ENCODE data around the gene KISS1.

KISS1 gene

DNA sequence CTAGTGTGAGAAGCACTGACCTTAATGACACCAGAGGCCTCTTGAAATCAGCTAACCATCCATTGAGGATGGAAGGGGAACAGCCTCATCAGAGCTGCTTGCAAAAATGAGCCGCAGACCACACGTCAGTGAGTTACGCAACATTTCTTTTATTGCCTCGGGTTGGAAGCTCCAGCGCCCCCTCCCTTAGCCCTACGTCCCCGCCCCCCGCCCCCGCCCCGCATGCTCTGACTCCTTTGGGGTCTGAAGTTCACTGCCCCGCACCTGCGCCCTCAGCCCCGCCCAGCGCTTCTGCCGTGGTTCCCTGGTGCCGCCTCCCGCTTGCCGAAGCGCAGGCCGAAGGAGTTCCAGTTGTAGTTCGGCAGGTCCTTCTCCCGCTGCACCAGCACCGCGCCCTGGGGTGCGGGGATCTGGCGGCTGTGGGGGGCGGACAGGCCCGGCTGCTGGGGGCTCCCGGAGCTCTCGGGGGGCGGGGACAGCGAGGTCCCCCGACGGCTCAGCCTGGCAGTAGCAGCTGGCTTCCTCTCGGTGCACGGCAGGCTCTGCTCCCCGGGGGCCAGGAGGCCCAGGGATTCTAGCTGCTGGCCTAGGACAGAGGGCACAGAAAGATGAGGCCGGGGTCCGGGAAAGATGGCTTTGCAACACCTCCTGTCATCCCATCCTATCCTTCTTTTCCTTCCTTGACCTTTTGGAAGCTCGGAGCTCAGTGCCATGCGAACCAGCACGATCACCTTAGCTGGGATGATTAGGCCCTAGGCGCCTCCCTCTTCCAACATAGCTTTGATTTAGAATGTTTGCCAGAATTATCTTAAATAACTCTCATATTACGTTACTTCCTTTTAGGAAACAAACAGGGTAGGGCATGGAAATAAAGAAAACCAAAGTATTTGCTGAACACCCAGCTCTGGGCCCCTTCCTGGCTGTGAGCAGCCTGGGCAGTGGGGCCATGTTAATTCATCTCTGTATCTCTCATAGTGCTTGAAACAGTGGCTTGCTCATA lies 5.8 kb downstream of the KISS1 start:
- no peak for DNase-seq

DNA sequence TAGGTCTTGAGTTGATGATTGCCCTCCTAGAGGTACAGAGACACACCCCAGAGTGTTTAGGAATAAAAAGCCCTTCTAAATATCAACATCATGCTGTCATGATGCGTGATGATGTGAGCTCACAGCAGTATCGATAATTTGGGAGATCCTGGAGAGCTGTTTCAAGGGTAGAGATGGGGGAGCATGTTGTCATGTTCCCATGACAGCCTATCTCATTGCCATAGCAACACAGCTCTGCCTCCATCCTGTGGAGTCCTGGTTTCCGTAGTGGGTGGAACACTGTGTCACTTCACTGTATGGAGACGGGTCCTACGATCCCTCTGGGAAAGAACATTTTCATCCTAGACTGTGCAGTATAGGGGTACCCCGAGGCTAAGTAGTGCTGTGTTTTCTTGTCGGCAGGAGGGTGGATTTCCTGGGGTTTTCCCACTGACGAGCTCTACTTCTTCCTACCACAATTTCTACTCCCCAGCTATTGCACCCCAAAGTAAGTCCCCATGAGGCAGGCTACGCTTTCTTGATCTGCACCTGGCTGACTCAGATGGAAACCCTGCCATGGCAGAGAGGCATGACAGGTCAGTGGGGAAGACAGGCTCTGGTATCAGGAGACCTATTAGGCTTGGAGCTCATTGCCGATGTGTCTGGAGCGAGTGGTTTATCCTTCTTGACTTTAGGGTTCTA lies 7.2 kb downstream of the KISS1 start:
- no peak for DNase-seq

DNA sequence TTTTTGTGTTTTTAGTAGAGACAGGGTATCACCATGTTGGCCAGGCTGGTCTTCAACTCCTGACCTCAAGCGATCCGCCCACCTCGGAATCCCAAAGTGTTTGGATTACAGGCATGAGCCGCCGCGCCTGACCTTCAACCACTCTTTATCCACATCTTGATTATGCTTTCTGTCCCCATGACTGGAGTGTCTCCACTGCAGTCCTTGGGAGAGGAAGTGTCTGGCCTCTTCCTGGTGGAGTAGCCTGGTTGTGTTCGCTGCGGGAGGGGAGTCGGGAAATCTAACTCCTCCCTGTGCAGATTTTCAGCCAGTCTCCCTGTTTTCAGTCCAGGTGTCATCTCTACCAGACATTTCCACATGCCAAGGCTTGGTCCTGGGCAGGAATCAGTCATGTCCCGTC lies 9.7 kb downstream of the KISS1 start:
- DNase-seq, result no peak

DNA sequence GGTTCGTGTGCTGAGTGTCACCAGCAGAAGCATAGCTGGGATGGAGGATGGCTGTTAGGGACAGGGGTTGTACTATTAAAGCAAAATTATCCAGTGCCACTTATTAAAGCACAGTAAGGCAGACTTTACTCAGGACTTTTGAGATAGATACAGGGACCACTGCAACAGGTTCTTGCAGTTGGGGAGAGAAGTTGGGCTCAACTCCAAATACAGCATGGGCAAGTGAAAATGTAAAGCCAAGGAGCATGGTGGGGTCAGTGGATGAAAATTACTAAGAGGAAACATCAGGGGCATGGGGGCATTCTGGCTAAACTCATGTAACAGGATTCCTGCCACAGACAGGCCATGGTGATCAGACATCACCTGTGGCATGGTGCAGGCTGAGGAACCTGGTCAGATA lies 15.2 kb downstream of the KISS1 start:
- DNase-seq, result no peak

DNA sequence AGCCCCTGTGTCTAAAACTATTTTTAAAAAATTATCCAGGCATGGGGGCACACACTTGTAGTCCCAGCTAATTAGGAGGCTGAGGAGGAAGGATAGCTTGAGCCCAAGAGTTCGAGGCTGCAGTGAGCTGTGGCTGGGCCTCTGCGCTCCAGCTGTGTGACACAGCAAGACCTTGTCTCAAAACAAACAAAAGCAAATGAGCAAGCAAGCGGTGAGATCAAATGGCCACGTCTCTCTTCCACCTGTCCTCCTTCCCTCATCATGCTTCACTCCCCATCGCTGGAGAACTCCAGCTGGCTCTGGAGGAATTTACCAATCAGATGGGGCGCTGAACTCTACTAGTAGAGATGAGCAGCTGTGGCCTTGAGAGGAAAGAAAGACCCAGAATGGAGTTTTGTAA lies 16.2 kb downstream of the KISS1 start:
- DNase-seq, result no peak

DNA sequence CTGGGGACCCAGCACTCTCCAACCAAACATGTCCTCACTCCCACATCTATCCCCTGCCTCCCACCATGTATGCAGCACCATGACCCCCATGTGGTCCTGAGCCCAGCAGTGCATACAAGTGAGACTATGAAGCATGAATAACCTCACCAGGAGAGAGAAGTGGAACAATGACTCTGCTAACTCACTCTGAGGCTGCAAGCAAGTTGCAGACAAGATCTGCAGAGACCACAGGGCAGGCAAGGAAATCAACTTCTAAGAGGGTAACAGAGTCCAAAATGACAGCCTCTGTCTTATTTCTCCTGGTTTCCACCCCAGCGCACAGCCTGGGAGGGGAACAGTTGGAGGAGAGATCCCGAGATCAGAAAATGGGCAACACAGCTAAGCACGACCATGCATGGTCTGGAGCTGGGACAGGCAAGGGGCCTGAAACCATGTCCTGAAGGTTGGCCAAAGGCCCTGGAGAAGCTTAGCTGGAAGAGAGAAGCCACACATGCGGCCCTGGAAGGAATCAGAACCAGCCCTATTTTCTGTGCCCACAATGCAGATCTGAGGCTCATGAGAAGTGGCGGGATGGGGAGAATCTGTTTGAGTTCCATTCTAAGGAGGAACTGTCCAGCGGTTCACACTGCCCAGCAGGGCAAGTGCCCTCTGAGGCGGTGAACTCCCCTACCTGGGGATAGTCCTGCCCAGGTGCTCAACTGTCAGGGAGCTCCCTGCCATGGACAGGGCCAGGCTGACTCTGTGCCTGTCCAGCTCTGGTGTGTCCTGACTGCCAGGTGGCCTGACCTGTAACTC lies 17.6 kb downstream of the KISS1 start:
- no peak for DNase-seq

DNA sequence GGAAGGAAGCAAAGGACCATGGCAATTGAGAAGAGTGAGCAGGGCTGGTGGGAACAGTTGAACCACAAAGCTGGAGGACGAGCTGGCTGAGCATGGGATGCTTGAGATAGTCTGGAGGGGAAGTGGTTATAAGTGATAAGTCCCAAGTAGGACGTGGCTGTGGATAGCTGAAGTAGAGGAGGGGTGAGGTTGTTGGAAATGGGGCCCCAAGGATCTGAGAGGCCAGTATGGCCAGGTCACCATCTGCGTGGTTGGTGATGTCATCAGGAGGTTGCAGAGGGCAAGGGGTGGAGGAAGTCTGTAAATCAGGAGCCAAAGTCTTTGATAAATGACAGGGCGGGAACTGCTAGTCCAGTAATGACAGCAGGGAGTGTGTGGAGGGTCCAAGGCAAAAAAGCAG lies 19.2 kb downstream of the KISS1 start:
- no peak for DNase-seq

DNA sequence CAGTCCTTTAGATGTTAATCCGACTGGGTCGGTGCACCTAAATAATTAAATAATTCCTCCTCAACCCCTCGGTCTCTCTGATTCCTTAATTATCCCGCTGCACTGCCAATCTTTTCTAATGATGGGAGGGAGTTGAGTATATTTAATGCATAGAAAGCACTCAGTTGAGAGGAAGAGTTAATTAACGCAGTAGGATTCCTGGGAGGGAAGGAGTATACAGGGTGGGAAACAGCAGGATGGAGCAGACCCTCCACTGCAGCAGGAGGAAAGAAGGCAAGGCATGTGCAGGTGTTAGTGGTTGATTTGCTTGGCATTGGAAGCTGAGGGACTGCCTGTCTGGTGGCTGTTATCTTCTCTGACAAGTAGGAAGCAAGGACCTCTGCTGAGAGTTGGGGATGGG lies 20.2 kb downstream of the KISS1 start:
- no peak for DNase-seq

DNA sequence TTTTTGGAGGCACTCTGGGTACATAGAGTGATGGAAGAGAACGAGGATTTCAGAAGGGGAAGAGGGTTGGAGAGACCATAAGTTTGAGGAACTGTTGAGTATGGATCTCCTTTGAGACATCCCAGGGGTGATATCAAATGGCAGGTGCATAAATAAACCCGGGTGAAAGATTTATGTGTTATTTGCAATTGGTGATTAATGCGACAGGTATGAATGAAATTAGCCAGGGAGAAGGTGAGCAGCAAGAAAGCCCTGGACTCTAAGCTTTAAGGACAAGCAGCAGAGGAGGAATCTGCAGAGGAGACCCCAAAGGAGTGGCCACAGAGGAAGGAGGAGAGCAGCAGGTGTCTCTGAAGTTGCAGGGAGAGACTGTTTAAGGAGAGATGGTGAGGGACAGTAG lies 21.3 kb downstream of the KISS1 start:
- DNase-seq, result no peak

DNA sequence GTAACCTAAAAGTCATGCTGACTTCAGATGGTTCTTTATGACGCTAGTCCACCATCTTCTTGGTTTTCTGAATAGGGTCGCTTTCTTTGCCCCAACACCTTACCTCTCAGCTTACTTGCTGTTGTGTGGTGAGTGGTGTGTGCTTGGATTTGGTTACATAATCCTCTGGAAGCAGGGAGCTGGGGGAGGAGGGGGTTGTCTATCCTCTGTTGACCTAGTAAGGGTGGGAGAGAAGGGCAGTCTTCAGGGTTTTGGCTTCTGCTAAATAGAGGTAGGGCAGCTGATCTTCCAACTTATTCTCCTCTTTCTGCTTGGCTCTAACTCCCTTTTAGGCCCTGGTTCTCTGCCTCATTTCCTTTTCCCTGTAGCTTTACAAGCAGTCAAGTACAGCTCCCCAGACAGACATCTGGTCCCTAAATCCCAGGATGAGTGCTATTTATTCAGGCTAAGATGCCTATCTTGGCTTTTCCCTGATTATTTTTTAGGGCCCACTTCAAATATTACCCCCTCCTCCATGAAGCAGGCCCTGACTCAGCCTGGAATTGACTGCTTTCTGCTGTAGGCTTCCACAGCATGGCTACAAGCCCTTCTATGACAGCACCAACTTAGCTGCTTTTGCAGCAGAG lies 23.8 kb downstream of the KISS1 start:
- DNase-seq, result no peak

DNA sequence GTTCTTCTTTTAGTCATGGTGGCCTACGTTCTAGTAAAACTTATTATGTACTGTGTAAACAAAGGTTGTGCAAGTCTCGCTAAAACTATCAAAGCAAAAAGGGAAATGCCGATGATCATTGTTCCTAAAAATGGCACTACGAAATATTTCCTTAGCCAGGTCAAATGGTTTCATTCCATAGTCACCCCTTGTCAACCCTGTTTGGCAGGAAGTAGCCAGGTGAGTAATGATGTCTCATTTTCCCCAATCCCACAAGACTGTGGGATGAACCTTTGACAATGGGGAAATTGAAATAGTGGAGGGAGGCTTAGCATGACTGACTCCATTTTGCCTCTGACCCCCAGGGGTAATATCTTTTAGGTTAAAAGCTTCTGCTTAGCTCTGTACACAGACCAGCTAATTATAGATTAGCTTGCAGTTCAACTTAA lies 24.5 kb downstream of the KISS1 start:
- no peak for DNase-seq

DNA sequence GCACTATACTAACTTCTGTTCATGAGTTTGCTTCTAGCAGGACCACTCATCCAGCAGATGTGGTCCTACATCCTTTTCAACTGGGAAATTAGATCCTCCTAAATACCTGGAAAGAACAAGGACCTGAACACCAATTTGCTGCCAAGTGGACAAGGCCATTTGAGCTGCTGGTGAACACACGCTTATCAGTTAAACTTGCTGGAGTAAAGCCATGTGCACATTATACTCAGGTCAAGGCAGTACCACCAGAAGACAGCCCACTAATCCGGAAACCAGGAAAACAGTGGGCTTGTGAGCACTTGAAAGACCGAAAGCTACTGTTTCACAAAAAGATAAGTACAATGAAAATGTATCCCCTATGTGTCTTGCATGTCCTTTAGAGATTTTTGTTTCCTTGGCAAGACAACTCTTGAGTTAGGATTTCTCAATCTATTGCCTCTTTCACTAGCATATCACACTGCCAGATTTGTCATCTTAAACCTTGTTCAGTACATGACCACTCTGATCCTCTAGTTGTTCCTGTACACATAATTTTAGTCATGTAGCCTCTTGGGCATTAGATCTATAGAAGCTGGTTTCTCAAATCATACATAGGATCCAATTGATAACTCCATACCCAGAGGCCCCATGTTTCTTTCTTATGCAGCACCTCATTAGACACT lies 25.7 kb downstream of the KISS1 start:
- DNase-seq, result no peak

DNA sequence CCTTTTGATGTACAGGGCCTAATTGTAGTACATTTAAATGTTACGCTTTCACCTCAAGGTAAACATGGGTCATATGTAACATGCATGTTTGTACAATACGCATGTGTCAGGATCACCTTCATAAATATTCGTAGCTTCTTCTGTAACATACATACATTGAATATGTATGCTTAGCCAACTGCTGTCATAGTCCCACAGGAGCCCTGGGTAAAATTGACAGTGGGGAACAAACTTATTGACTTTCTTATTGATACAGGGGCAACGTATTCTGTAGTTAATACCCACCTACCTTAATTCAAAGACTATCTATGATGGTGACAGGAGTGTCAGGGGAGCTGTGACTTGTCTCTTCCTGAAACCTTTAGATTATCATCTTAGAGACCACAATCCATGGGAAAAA lies 26.4 kb downstream of the KISS1 start:
- no peak for DNase-seq

DNA sequence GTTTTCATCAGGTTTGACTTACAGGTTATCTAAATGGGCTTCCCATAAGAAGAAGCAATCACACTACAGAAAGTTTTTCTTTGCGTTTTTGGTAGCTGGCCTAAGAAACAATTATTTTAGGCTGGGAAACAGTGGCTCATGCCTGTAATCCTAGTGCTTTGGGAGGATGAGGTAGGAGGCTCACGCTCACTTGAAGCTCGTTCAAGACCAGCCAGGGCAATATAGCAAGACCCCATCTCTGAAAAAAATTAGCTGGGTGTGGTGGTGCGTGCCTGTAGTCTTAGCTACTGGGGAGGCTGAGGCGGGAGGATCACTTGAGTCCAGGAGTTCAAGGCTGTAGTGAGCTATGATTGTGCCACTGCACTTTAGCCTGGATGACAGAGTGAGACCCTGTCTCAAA lies 28.6 kb downstream of the KISS1 start:
- DNase-seq, result no peak

DNA sequence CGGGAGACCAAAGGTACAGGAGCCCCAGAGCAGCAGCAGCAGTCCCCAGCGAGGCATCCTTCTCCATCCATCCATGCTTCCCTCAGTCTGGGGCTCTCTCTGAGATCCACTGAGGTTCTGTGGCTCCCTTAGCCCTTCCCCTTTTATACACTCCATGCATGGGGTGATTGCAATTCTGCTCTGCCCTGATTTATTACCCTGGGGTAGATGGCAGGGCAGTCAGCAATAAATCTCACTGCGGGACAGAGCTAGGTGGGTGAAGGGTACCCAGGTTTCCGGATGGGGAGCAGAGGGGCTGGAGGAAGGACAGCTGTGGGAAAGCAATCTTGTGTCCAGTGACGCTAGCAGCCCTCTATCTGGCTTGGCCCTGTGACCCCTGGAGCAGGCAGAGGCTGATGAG lies 30.1 kb downstream of the KISS1 start, which contains the start of gene REN:
Gene REN (minus strand): TSS at position 119 of the 400 bp plus-strand sequence. CDS start 44 bp downstream, at position 75.
- DNase-seq, result no peak

DNA sequence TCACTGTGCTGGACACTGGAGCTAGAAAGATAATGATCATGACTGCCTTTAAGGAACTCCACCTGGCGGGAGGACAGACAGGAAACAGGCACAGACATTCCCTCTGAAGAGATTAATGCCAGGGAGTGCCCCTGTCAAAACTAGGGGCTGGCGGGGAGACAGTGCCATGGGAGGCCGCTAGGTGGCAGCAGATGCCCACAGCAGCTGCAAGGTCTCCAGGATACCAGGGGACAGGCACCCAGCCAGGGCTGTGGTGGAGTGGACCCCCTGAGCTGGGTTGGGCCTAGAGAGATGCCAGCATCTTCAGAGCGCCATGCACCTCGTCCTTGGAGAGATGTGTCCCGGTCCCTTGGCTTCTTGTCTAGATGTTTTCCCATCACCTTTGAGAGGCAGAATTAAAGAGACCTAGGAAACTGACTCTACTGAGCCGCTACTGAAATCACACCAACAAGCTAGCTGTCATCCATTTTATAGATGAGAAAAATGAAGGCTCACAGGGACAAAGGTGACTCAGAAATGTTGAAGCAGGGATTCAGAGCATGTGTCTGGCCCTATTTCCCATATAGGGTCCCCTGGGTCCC lies 33.7 kb downstream of the KISS1 start:
- DNase-seq, result peak; percentile 41

DNA sequence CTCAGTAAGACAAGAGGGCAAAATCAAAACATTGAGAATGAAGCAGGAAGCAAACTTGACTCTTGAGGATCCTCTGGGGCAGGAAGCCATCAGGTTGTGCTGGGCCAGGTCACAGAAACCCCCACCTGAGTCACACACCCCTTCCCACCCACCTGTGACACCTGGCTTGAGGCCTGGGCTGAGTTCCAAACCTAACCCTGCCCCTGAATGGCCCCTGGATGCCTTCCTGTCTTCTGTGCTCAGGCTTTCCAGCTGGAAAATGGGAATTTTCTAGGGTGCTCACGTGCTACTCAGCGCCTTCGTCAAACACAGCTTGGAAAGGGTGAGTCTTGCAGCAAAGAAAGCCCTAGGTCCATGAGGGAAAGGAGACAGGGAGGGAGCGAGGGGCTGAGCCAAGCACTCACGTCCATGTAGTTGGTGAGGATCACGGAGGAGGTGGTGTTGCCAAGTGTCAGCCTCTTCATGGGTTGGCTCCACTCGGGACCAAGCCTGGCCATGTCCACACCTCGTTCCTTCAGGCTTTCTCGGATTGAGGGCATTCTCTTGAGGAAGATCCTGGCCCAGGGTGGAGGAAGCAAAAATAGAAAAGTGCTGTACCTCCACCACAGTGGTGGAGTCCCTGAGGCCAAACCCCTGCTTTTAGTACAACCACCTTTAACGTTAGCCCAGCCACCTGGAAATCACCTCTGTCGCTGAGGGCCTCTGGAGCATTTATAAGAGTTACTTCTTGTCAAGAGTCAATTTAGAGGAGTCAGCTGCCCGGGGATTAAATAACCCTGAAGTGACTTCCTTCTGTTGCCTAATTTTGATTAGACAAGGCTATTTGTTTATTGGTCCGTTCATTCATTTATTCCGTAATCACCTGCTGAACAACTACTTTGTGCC lies 34.4 kb downstream of the KISS1 start:
- DNase-seq, result no peak

DNA sequence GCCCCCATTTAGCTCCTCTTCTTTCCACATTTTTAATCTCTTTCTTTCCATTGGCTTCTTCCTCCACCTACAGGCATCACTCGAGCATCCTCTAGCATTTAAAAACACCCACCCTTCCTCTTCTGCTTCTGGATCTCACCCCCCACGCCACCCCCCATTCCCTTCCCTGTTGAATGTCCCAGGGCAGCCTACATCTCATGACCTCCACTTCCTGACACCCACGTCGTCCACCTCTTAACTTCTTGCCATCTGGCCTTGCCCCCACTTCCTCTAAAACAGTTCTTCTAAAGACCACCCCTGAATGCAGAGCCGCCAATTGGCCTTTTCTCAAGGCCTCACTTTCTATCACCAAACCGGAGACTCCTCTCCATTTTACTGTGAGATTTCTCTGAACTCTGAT lies 38.3 kb downstream of the KISS1 start:
- no peak for DNase-seq

DNA sequence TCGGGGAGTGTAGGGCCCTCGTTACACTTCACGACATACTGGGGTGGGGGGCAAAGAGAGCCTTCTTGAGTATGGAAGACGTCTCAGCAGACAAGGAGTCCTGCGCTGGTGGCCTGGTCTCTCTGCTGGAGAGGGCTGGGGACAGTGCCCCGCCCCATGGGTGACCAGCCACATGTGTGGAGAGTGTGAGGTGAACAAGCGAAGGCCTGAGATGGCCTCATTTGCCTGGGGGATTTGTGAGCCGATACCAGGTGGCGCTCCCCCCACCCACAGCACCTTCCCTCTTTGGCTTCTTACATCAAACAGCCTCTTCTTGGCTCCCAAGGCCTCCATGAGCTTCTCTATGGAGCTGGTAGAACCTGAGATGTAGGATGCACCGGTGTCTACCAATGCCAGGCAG lies 40.4 kb downstream of the KISS1 start:
- no peak for DNase-seq

DNA sequence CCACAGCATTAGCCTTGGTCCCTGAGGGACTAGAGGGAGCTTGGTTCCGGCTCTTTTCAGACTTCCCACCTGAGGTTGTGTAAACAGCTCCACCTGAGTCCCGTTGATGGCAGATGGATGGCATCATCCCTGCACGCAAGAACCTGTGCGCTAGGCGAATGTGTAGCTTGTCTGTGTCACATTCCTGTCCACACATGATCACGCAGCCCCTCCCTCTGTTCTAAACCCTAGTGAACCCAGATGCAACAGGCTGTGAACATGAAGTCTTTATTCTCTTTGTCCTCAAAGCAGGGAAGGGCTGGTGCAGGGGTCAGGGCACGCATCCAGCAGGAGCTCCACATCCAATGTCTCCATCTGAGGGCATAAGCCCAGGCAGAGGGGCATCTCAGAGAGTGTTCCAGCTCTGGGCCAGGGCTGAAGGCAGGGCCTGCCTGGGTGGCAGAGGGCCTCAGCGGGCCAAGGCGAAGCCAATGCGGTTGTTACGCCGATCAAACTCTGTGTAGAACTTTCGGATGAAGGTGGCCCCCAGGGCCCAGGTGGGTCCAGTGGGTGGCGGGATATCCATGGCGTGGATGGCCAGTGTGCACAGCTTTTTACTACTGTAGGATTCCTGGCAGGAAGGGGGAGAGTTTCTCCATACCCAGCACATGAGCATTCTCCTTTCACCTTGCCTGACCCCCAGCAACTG lies 41.6 kb downstream of the KISS1 start:
- no peak for DNase-seq
